ENCODE data around the gene PLOD3.

The PLOD3 gene

DNA sequence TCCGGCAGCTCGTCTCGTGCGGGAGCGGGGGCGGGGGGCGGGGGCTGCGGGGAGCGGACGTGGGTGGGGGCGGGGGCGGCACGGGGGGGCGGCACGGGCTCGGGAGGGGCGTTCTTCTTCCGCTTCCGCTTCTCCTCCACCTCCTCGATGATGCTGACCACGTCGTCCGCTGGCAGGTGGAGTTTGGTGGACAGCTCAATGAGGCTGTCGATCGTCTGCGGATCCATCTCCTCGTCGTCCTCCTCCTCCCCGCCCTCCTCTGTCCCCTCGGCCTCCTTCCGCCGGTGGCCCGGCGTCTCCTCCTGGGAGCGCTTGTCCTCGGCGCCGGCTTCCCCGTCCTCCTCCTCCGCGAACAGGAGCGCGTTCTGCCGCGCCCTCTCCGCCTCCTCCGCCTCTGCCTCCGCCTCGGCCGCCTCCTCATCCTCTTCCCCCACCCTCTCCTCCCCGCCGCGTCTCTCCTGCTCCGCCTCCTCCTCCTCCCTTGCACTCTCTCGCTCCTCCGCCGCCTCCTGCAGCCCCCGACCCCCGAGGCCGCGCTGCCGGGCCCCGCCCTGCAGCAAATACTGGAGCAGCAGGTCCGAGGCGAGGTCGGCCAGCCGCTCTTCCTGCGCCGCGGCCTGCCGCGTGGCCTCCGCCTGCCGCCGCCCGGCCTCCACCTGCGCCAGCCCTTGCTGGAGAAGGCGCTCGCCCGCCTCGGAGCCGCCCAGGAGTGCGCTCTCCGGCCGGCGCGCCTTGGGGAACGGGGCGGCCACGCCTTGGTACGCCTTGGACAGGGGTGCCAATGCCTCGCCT lies 53.9 kb downstream of the PLOD3 start:
- DNase-seq = no peak

DNA sequence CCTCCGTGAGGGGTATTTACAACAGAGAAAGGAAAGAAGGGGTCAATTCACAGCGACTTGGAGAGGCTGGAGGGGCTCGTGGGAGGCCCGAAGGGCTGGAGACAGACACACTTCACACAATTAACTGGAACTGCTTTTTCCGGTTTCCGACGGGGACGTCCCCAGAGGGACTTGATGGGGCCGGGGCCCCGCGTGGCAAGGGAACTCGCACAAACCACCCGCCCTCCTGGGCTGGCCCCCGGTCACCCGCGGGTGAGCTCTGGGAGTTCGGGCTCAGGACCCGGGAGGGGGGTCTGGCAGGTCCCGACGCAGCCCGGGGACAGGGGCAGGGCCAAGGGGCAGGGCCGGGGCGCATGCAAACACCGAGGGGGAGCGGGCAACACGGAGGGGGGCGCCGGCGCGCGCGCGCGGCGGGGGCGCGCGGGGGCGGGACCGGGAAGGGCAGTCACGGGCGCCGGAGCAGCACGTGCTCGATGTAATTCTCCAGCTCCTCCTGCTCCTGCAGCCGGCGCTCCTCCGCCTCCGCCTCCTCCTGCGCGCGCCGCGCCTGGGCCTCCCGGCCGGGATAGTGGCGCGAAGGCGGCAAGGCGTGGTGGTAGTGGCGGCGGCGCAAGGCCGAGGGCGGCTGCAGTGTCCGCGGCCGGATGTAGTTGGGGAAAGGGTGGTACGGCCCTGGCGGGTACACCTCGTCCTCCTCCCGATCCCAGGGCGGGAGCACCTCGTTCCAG lies 54.7 kb downstream of the PLOD3 start:
- DNase-seq = no peak

DNA sequence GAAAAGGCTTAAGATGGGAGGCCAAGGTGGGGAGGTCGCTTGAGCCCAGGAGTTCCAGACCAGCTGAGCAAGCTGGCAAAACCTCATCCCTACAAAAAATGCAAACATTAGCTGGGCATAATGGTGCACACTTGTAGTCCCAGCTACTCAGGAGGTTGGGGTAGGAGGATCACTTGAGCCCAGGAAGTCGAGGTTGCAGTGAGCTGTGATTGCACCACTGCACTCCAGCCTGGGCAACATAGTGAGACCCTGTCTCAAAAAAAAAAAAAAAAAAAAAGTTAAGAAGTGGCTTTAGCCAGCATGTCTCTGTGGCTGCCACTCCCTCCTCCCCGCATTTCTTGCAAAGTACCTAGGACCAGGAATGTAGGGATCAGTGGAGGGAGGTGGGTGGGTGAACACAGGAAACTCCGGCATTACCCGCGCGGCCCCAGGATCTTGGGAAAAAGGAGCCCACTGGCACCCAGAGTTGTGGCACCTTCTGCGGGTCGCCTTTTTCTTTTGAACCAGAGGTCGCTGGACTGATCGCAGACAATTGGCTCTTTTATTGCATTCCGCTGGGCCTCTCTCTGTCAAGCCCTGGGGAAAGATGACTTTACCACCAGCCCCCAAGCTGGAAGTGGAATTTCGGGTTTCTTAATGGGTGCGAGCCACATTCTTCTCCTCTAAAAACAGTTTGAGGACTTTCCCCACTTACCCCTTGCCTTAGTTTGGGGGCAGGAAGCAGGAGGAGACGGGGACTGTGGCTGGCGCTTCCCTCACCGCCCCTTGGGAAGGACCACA lies 55.5 kb downstream of the PLOD3 start:
- no peak for DNase-seq

DNA sequence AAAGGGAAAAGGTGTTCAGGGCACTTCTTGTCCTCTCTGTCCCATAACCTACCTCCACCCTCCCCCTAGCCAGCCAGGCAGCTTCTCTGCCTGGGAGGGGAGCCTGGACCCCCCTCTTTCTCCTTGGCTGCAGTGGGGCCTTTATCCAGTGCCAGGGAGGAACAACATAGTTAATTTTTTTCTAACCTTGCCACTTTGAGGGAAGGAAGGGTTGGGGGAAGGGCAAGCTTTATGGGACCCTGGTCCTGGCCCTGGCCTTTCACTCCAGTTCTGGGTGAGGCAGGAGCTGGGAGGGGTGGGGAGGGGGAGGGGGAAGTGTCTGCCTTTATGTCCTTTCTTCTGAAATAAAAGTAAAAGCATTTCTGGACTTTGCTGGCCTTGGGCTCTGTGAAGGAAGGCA lies 56.5 kb downstream of the PLOD3 start:
- no peak for DNase-seq

DNA sequence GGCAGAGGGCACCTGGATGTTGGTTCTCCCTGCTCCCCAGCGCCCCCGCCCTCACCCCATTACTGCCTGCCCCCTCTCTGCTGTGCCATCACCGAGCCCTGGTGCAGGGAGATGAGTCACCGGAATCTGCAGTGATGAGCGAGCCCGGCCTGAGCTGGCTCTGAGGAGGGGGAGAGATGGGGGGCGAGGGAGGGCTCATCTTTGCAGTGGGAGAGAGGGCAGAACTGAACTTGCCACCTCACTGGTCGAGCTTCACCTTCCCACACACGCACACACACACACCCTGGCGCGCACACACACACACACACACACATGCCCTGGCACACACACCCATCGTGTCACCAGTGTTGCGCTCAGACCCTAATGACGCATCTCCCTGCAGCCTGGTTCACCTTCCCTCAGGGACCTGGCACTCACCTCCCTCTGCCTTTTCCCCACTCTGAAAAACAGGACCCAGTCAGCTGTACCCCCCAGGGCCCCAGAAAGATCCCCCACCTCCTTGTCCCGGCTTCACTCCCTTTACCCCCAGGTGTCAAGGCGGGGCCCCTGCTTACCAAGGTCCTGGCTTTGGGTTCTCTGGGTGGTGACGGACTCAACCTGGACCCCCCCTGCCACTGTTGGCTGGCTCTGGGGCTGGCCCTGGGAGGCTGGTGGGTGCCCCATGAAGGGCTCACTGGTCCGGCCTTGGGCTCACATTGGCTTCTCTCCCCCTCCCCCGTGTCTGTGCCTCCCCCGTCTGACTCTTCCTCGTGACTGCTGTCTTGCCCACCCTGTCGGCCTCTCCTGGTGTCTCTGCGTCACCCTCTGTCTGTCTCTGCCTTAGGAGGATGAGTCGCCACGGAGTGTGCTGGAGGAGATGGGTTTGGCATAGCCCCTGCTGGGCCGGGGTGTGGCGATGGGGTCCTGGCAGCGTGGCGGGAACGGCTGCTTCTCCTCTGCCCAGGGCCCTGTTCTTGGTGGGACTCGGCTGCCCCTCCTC lies 57.4 kb downstream of the PLOD3 start:
- DNase-seq = no peak

DNA sequence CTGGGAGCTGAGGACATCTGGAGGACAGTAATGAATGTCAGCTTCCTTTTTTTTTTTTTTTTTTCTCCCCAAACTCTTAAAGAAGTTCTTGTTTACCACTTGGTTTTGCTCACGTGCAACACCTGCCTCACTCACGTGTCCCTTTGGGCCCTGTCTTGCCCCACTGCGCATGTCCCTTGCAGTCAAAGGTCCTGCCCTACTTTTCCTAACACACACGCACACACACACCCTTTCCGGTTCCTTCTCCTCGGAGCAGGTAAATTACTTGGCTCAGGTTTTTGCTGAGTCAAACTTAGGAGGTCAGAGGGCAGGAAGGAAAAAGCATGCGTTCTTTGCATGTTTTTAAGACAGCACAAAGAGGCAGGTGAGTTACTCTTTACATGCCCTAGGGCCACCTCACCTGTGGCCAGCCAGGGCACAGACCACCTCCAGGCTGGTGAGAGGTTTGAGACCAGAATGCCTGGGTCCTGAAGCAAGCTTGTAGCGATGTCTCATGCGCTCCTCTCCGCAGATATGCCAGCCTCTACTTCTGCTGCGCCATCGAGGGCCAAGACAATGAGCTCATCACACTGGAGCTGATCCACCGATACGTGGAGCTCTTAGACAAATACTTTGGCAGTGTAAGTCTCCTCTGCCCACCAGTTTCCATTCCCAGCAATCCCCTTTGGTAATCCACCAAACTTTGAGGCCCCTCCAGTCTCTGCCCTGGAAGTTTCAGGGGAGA lies 60.4 kb downstream of the PLOD3 start:
- no peak for DNase-seq

DNA sequence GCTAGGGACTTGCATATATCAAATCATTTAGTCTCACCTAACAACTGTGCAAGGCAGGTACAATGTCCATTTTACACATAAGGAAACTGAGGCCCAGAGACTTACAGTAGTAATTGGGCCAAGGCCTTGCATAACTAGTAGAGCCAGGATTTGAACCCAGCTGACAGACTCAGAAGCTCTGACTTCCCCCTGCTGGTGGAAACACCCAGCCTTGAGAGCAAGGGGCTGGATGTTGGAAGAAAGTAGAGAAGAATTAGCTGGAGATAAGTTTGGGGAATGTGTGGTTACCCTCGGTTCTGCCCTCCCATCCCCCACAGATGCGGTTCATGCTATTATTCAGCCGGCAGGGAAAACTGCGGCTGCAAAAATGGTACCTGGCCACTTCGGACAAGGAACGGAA lies 61.1 kb downstream of the PLOD3 start:
- no peak for DNase-seq

Measured in CD4-positive, alpha-beta T cell treated with Interleukin-4 for 4 hours (primary cell).